Activated gamma-delta T cell (primary cell): ENCODE measurements around the gene LAMA5.
A peak's percentile ranks its signal among the peaks of the same experiment; 100 is the strongest.

ENCODE experiments used
- DNase-seq: peaks from one replicate; lab custom pipeline; 2025; lab: John Stamatoyannopoulos, UW

The LAMA5 gene

DNA sequence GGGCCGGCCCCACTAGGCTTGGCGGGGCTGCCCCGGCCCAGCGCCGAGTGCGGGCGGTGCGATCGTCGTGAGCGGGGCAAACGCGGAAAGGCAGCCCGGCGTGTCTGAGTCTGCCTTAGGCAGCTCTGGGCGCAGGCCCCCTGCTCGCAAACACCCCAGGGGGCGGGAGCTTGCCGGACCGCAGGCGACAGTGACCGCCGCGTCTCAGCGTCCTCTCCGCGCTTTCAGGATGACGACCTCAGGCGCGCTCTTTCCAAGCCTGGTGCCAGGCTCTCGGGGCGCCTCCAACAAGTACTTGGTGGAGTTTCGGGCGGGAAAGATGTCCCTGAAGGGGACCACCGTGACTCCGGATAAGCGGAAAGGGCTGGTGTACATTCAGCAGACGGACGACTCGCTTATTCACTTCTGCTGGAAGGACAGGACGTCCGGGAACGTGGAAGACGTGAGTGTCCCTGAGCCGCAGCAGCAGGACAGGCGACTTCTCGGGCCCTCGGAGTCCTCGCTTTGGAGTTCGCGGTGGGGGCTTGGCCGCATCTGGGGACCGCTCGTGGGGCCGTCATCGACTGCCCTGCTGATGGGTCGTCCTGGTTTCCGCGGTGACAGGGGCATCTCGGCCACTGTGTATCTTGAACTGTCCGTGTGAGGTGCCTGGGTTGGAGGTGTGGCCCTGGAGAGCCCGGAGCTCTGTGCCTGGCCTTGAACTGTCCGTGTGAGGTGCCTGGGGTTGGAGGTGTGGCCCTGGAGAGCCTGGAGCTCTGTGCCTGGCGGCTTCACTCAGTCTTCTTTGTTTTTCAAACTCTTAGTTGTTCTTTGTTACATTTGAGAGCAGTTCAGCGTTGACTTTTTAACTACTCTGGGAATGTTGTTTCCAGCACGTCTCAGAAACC, 63.5 kb downstream of the LAMA5 start:
- no peak for DNase-seq

DNA sequence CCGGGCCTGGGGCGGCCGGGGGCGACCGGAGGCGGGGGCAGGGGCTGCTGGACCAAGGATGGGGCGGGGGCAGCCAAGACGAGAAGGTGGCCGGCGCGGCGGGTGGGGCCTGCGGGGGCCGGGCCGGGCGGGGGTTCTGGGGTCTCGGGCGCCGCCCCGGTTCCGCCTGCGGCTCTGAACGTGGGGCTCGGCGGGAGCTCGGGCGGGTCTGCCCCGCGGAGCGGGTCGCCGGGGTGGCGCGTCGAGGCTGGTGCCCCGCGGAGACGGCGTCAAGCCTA, 64.1 kb downstream of the LAMA5 start:
- no peak for DNase-seq

GRCh38 chr20:62302341-62303061, 64.6 kb downstream of the LAMA5 start, which contains the start of gene ADRM1:
TSS of gene ADRM1 (plus strand) at chr20:62302997. CDS start at chr20:62303569, 572 bp downstream.
- peak; percentile 96 for DNase-seq

DNA sequence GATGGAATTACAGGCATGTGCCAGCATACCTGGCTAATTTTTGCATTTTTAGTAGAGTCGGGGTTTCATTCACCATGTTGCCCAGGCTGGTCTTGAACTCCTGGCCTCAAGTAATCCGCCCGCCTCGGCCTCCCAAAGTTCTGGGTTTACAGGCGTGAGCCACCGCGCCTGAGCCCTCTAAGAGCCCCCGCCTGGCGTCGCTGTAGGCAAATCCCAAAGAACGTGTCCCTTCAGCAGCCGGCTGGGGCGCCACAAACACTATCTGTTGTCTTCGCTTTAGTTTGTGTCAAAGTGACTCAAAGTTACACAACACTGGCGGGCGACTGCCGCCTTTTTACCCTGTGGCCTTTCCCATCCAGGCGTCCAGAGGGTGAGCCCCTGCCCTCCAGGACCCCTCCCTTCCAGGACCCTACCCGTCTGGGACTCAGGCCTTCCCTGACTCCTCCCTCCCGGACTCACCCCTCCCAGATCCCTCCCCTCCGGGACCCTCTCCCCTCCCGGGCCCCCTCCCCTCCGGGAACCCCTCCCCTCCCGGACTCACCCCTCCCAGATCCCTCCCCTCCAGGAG, 65.3 kb downstream of the LAMA5 start:
- peak; percentile 54 for DNase-seq

- DNase-seq = no peak
Measured at GRCh38 chr20:62301111-62301668, 65.9 kb downstream of the LAMA5 start.

DNA sequence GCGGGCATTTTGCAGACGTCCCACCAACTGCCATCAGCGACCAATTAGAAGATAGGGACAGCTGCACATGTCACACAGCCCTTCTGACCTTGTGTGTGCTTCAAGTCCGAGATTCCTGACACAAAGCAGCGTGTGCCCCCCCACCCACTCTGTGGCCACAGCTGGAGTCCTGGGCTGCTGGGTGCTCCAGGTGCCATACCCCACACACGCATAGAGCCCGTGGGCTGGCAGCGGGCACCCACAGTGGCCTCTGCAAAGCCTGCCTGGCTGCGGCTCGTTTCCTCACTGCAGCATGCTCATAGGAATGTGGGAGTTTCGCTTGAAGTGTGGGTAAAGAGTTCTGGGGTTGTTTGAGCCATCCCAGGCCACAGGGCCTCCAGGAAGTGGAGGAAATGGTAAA, 66.8 kb downstream of the LAMA5 start:
- DNase-seq = no peak

- no peak for DNase-seq
Measured at GRCh38 chr20:62299666-62300236, 67.4 kb downstream of the LAMA5 start.

GRCh38 chr20:62298577-62299249, 68.4 kb downstream of the LAMA5 start:
- no peak for DNase-seq

- DNase-seq = no peak
Measured at GRCh38 chr20:62297449-62298227, 69.5 kb downstream of the LAMA5 start.

GRCh38 chr20:62296724-62297448, 70.2 kb downstream of the LAMA5 start:
- no peak for DNase-seq

DNA sequence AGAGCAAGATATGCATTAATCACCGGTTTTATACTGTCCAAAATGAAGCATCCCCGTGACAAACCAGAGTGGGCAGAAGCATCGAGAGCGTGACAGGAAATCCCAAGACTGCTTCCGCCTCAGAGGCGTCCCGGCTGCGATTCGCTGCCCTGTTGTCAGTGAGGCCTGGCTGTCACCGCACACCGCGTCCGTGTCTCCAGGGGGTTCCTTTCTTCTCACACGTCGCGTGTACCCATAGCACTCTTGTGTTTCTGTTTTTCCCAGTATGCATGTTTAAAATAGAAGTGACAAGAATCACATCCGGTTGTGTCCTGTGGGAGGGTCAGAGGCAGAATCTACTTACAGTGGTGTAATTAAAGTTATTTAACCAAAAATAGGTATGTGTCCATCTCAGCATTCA, 72.6 kb downstream of the LAMA5 start:
- DNase-seq = no peak

GRCh38 chr20:62293946-62294345, 73.2 kb downstream of the LAMA5 start:
- no peak for DNase-seq

GRCh38 chr20:62293111-62293784, 73.9 kb downstream of the LAMA5 start:
- DNase-seq = no peak

DNA sequence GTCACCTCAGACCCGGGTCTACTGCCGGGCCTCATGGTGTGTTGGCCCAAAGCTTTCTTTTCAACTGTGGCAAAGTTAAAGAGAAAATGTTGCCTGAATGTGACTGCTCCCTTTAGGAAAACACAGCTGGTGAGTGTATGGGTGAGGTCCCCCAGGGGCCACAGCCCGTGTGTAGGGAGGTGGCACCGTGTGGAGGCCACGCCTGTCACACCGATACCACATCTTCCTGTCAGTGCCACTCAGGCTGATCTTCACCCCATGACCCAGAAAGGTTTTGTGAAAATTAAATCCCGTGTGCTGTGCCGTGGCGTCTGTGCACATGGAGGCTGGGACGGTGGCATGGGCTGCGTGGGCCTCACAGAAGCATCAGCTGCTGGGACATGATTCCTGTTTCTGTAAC, 75.0 kb downstream of the LAMA5 start:
- DNase-seq = no peak

- DNase-seq = no peak
Measured at GRCh38 chr20:62291251-62292066, 75.7 kb downstream of the LAMA5 start.

DNA sequence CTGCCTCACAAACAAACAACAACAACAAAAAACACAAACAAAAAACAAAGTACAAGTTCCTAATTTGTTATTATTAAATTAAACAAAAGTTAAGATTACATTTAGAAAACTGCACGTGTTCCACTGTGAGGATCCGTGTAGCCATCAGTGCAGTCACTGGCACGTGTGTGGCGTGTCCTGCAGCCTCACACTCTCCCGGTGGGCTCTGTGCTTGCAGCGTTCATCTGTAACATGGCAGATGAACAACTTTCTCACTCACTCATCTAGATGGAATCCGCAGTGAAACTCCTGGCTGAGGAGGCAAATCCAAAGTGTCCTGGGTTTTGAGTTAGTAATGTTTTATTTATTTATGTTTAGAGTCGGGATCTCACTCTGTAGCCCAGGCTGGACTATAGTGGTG, 77.2 kb downstream of the LAMA5 start:
- no peak for DNase-seq

DNA sequence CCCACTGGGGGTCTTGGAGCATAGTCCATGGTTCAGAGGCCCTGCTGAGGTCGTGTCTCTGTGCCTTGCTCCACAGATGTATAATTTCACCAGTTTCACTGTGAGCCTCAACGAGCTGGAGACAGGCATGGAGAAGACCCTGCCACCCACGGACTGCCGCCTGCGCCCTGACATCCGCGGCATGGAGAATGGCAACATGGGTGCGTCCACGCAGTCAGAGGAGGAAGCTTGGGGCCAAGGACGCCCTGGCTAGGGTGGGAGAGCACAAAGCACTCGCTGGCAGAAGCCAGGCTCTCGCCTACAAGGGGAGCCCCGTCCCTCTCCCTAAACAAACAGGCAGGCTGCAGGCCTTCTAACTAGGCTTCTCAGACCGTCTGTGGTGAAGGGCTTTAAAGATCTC, 78.0 kb downstream of the LAMA5 start:
- DNase-seq = no peak

DNA sequence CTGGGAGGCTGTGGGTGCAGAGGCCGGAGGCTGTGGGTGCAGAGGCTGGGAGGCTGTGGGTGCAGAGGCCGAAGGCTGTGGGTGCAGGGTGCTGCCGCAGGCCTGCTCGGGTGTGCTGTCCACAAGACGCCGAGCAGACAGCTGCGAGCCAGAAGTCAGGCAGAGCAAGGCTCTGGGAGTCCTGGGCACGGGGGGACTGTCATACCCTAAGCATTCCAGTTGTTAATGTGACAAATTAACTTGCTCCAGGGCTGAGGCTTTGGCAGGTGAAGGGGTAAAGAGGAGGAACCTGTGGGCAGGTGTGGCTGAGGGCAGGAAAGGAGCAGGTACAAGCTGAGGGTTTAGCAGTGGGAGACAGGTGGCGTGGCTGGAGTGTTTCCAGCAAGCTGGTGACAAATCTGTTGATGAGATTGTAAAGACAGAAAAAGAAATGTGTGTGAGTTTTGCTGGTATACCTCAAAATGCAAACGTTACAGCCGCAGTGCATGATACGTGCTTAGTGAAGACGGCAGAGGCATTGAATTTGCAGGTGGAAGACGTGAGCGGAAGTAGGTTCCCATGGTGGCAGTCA, 78.5 kb downstream of the LAMA5 start:
- no peak for DNase-seq
